Measurements from ENCODE around the gene INPP4B.

Gene INPP4B

DNA sequence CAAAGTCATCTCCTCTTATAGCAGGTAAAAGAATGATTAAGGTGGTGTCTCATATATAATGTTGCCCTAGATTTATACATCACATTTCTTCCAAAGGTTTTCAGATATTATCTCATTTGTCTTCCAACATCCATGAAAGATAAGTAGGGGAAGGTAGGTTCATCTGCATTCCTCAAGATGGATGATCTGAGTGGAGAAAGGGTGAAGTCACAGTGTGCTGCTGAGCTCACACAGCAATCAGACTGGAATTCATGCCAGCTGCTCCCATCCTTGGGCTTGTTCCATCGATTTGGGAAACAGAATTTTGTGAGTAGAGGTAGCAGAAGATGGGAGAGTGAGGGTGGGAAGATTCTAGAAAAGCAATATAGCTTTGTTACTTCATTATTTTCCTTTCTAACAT is 482.4 kb downstream of the INPP4B start:
- Histone ChIP-seq H3K36me3 (replicated peaks; ENCODE audit: low read depth, low read length) (no peaks in the 10 kb centered on the region), H3K4me2 (ENCODE audit: low read length) (no peak overlapping the region), H3K27me3 (ENCODE audit: low read depth, low read length) (no peaks in the 10 kb centered on the region), H3K9me3 (ENCODE audit: insufficient read depth, low read length) (no peaks in the 10 kb centered on the region), H3K27ac (ENCODE audit: low read length) (no peak overlapping the region), H3K4me1 (ENCODE audit: low read length) (no peaks in the 10 kb centered on the region), H2AFZ (ENCODE audit: low read depth, low read length) (no peak overlapping the region), H3K9ac (ENCODE audit: low read length) (no peak overlapping the region), H4K20me1 (ENCODE audit: insufficient read depth, low read length) (no peaks in the 10 kb centered on the region), H3K79me2 (ENCODE audit: low read length) (no peaks in the 10 kb centered on the region), H3K4me3 (ENCODE audit: low read length) (no peak overlapping the region)
- TF ChIP-seq, protein P1, sequence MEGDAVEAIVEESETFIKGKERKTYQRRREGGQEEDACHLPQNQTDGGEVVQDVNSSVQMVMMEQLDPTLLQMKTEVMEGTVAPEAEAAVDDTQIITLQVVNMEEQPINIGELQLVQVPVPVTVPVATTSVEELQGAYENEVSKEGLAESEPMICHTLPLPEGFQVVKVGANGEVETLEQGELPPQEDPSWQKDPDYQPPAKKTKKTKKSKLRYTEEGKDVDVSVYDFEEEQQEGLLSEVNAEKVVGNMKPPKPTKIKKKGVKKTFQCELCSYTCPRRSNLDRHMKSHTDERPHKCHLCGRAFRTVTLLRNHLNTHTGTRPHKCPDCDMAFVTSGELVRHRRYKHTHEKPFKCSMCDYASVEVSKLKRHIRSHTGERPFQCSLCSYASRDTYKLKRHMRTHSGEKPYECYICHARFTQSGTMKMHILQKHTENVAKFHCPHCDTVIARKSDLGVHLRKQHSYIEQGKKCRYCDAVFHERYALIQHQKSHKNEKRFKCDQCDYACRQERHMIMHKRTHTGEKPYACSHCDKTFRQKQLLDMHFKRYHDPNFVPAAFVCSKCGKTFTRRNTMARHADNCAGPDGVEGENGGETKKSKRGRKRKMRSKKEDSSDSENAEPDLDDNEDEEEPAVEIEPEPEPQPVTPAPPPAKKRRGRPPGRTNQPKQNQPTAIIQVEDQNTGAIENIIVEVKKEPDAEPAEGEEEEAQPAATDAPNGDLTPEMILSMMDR (IDR thresholded peaks at IDR 0.05; ENCODE audit: low read depth, low read length): no peak
- no peak for TF ChIP-seq EZH2phosphoT487 (IDR thresholded peaks at IDR 0.05; ENCODE audit: low read depth)

DNA sequence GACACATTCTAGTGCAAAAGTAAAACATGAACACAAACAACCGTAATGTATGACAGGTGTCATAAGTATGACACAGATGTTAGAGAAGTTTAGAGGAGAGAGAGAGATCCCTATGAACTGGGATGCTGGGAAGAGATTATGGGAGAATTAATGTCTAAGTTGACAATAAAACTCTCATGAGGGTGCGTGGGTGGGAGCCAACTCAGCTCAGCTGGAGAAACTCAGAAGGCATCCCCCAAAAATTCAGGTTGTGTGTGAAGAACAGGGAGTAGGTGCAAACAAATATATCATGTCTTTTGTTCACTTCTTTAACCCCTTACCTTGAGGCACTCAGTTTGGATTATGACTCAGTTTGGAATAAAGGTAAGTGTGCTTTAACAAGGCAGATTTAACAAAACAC is 484.1 kb downstream of the INPP4B start:
- H3K9ac ChIP-seq (ENCODE audit: low read length): no peak overlapping the region
- H2AFZ ChIP-seq (ENCODE audit: low read depth, low read length): no peak overlapping the region
- H3K79me2 ChIP-seq (ENCODE audit: low read length): no peaks in the 10 kb centered on the region
- no peaks in the 10 kb centered on the region for H3K27me3 ChIP-seq (ENCODE audit: low read depth, low read length)
- H3K27ac ChIP-seq (ENCODE audit: low read length): no peak overlapping the region
- TF ChIP-seq, protein P1 (IDR thresholded peaks at IDR 0.05; ENCODE audit: low read depth, low read length): no peak
- no peak for TF ChIP-seq EZH2phosphoT487 (IDR thresholded peaks at IDR 0.05; ENCODE audit: low read depth)
- H3K4me2 ChIP-seq (ENCODE audit: low read length): no peak overlapping the region
- no peaks in the 10 kb centered on the region for H3K4me1 ChIP-seq (ENCODE audit: low read length)
- no peaks in the 10 kb centered on the region for H3K9me3 ChIP-seq (ENCODE audit: insufficient read depth, low read length)
- H4K20me1 ChIP-seq (ENCODE audit: insufficient read depth, low read length): no peaks in the 10 kb centered on the region
- H3K4me3 ChIP-seq (ENCODE audit: low read length): no peak overlapping the region
- H3K36me3 ChIP-seq (replicated peaks; ENCODE audit: low read depth, low read length): no peaks in the 10 kb centered on the region

DNA sequence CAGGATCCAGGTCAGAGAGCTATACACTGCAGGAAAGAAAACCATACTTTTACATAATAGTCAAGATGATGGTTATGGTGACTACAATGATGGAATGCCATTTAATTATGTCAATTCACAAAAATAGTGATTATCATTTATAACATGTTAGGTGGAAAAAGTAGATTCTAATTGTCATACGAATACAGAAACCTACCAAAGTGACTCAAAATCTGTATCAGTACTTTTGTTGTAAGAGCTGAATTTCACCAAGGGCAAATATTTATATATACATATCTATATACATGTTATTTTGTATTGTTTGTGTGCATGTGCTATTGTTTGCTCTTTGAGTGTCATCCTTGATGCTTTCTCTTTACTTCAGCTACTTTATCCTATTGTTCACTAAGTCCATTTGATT is 485.4 kb downstream of the INPP4B start:
- no peak overlapping the region for H3K4me2 ChIP-seq (ENCODE audit: low read length)
- H3K27me3 ChIP-seq (ENCODE audit: low read depth, low read length): no peaks in the 10 kb centered on the region

DNA sequence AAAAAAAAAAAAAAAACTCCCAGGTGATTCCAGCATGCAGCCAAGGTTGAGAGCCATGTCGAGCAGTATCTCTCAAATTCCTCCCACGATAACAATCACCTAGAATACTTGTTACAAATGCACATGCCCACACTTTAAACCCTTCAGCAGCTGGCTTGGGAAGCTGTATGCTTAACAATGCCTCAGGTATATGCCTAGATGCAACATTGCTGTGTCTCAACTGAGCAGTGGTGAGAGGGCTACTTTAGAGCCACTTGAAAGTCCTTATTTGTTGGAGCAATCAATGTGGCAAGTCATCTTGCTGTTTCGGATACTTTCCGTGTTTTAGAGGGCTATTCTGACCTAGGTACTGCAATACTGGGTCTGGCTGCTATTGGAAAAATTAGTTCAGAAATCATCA is 487.4 kb downstream of the INPP4B start:
- Histone ChIP-seq H3K9me3 (ENCODE audit: insufficient read depth, low read length) (no peaks in the 10 kb centered on the region), H3K27me3 (ENCODE audit: low read depth, low read length) (0 out of 2 replicates have a peak, but pooled peaks cover 5% of the 10 kb centered on the region), H3K4me3 (ENCODE audit: low read length) (no peak overlapping the region), H4K20me1 (ENCODE audit: insufficient read depth, low read length) (no peaks in the 10 kb centered on the region), H3K4me1 (ENCODE audit: low read length) (no peaks in the 10 kb centered on the region), H2AFZ (ENCODE audit: low read depth, low read length) (no peak overlapping the region), H3K36me3 (replicated peaks; ENCODE audit: low read depth, low read length) (no peaks in the 10 kb centered on the region), H3K79me2 (ENCODE audit: low read length) (no peaks in the 10 kb centered on the region), H3K27ac (ENCODE audit: low read length) (no peak overlapping the region), H3K4me2 (ENCODE audit: low read length) (no peak overlapping the region), H3K9ac (ENCODE audit: low read length) (no peak overlapping the region)
- no peak for TF ChIP-seq EZH2phosphoT487 (IDR thresholded peaks at IDR 0.05; ENCODE audit: low read depth)
- TF ChIP-seq, protein P1 (IDR thresholded peaks at IDR 0.05; ENCODE audit: low read depth, low read length): no peak

More for the DNA sequence above, 485.4 kb downstream of the INPP4B start:
- Histone ChIP-seq H3K27ac (ENCODE audit: low read length) (no peak overlapping the region), H3K79me2 (ENCODE audit: low read length) (no peaks in the 10 kb centered on the region), H4K20me1 (ENCODE audit: insufficient read depth, low read length) (no peaks in the 10 kb centered on the region), H3K9me3 (ENCODE audit: insufficient read depth, low read length) (no peaks in the 10 kb centered on the region), H3K9ac (ENCODE audit: low read length) (no peak overlapping the region), H3K4me1 (ENCODE audit: low read length) (no peaks in the 10 kb centered on the region), H3K4me3 (ENCODE audit: low read length) (no peak overlapping the region), H3K36me3 (replicated peaks; ENCODE audit: low read depth, low read length) (no peaks in the 10 kb centered on the region), H2AFZ (ENCODE audit: low read depth, low read length) (no peak overlapping the region)
- TF ChIP-seq, protein P1 (IDR thresholded peaks at IDR 0.05; ENCODE audit: low read depth, low read length): no peak
- TF ChIP-seq EZH2phosphoT487 (IDR thresholded peaks at IDR 0.05; ENCODE audit: low read depth): no peak
